ENCODE data around the gene ROCK2.

GRCh38 chr2:11142987-11143386, 201.4 kb downstream of the ROCK2 start:
- TF ChIP-seq PKNOX1 (IDR thresholded peaks at IDR 0.05) (no peak), FOXK2 (IDR thresholded peaks at IDR 0.05) (no peak), CTBP1 (IDR thresholded peaks at IDR 0.05; ENCODE audit: borderline replicate concordance) (no peak), FOXM1 (IDR thresholded peaks at IDR 0.05; ENCODE audit: borderline replicate concordance) (no peak), TARDBP (IDR thresholded peaks at IDR 0.05) (no peak)

Measured in HEK293T (cell line).